ENCODE data around the gene HAUS7.

The HAUS7 gene

DNA sequence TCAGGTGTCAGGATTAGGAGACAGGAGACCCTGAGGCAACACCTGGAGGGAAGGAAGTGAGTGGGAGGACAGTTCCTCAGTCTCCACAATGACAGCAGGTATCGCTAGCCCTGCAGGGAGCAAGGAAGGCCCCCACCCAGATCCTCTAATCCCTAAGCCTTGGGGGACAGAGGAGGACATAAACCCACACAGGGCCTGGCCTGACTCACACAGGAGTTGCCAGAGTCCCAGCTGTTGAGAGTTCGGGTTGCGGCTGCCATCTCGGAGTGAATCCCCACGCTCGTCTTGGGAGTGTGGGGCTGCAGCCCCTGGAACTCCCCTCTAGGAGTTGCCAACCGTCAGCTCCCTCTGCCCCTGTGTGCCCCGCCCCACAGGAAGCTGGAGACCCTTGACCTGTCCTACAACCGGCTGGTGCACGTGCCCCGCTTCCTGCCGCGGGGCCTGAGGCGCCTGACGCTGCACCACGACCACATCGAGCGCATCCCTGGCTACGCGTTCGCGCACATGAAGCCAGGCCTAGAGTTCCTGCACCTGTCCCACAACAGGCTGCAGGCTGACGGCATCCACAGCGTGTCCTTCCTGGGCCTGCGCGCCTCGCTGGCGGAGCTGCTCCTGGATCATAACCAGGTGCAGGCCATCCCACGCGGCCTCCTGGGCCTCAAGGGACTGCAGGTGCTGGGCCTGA lies 15.2 kb upstream of the HAUS7 start:
- Histone ChIP-seq H2AFZ (ENCODE audit: low read length) (no peak overlapping the region), H3K4me2 (ENCODE audit: low read depth, low read length, poor library complexity, severe bottlenecking) (no peak overlapping the region), H3K36me3 (ENCODE audit: insufficient read depth, low read length) (no peaks in the 10 kb centered on the region), H3K9me3 (ENCODE audit: insufficient read depth, low read depth, low read length) (no peaks in the 10 kb centered on the region), H3K27me3 (ENCODE audit: insufficient read depth, low read length, poor library complexity, severe bottlenecking) (no peaks in the 10 kb centered on the region), H3K4me3 (ENCODE audit: low read length, poor library complexity, severe bottlenecking) (no peak overlapping the region), H3K9me2 (replicated peaks; ENCODE audit: low read depth, low read length) (no peaks in the 10 kb centered on the region), H3K79me2 (ENCODE audit: insufficient read depth, low read length) (no peaks in the 10 kb centered on the region), H3K4me1 (ENCODE audit: insufficient read depth, low read length, poor library complexity, severe bottlenecking) (no peaks in the 10 kb centered on the region), H3K9ac (ENCODE audit: low read depth, low read length, poor library complexity, severe bottlenecking) (no peak overlapping the region), H3F3A (ENCODE audit: low read depth) (no peaks in the 10 kb centered on the region), H4K20me1 (ENCODE audit: insufficient read depth, low read length, poor library complexity, severe bottlenecking) (no peaks in the 10 kb centered on the region)
- no peak for TF ChIP-seq EZH2phosphoT487 (IDR thresholded peaks at IDR 0.05; ENCODE audit: borderline replicate concordance)
- TF ChIP-seq, protein P1, sequence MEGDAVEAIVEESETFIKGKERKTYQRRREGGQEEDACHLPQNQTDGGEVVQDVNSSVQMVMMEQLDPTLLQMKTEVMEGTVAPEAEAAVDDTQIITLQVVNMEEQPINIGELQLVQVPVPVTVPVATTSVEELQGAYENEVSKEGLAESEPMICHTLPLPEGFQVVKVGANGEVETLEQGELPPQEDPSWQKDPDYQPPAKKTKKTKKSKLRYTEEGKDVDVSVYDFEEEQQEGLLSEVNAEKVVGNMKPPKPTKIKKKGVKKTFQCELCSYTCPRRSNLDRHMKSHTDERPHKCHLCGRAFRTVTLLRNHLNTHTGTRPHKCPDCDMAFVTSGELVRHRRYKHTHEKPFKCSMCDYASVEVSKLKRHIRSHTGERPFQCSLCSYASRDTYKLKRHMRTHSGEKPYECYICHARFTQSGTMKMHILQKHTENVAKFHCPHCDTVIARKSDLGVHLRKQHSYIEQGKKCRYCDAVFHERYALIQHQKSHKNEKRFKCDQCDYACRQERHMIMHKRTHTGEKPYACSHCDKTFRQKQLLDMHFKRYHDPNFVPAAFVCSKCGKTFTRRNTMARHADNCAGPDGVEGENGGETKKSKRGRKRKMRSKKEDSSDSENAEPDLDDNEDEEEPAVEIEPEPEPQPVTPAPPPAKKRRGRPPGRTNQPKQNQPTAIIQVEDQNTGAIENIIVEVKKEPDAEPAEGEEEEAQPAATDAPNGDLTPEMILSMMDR (conservative IDR thresholded peaks at IDR 0.05; ENCODE audit: low read length): no peak

DNA sequence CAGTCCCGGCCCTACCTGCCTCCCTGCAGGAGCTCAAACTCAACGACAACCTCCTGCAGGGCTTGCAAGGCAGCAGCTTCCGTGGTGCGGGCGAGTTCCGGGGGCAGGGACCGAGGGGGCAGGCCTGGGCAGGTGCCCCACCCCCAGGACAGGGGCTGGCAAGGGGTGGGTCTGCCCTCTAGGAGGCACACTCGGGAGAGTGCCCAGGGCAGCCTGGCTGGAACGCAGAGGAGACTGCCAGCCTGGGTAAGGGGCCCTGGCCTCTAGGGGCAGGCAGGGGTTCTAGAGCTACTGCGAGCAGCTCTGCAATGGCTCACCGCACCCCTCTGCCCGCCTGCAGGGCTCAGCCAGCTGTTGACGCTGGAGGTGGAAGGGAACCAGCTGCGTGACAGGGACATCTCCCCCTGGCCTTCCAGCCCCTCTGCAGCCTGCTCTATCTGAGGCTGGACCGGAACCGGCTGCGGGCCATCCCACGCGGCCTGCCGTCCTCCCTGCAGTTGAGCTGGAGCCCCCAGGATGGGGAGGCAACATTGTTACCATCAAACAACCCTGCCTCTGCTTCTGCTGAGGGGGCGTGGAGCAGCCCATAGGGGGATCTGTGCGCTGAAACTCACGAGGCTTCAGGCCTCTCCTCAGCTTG lies 12.1 kb upstream of the HAUS7 start:
- Histone ChIP-seq H3K4me1 (ENCODE audit: insufficient read depth, low read length, poor library complexity, severe bottlenecking) (no peaks in the 10 kb centered on the region), H3K27me3 (ENCODE audit: insufficient read depth, low read length, poor library complexity, severe bottlenecking) (no peaks in the 10 kb centered on the region), H3K79me2 (ENCODE audit: insufficient read depth, low read length) (no peaks in the 10 kb centered on the region), H2AFZ (ENCODE audit: low read length) (no peak overlapping the region), H3K4me3 (ENCODE audit: low read length, poor library complexity, severe bottlenecking) (no peak overlapping the region), H3K9ac (ENCODE audit: low read depth, low read length, poor library complexity, severe bottlenecking) (no peak overlapping the region), H3K9me3 (ENCODE audit: insufficient read depth, low read depth, low read length) (no peaks in the 10 kb centered on the region), H3K4me2 (ENCODE audit: low read depth, low read length, poor library complexity, severe bottlenecking) (no peak overlapping the region), H3K9me2 (replicated peaks; ENCODE audit: low read depth, low read length) (no peaks in the 10 kb centered on the region), H3F3A (ENCODE audit: low read depth) (no peaks in the 10 kb centered on the region), H4K20me1 (ENCODE audit: insufficient read depth, low read length, poor library complexity, severe bottlenecking) (no peaks in the 10 kb centered on the region), H3K36me3 (ENCODE audit: insufficient read depth, low read length) (no peaks in the 10 kb centered on the region)
- TF ChIP-seq, protein P1 (conservative IDR thresholded peaks at IDR 0.05; ENCODE audit: low read length): no peak
- TF ChIP-seq EZH2phosphoT487 (IDR thresholded peaks at IDR 0.05; ENCODE audit: borderline replicate concordance): no peak

DNA sequence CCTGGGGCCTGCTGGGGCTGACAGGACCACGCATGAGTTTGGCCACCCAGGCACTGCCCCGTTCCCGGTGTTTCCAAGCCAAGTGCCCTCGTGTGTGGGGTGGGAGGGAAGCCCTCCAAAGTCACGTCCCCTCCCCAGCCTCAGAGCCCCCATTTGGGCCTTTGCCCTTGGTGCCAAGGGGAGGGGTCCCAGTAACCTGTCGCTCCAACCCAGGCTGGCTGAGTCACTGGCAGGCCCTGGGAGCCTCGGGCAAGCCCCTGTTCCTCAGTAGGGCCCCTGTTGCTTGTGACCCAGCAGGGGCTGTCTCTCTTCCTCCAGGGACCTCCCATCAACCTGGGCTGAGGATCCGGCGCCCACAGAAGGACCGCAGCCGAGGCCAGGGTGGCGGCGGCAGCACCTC lies 10.7 kb upstream of the HAUS7 start:
- H3K4me3 ChIP-seq (ENCODE audit: low read length, poor library complexity, severe bottlenecking): no peak overlapping the region
- no peak overlapping the region for H2AFZ ChIP-seq (ENCODE audit: low read length)
- no peaks in the 10 kb centered on the region for H3K79me2 ChIP-seq (ENCODE audit: insufficient read depth, low read length)
- no peak overlapping the region for H3K4me2 ChIP-seq (ENCODE audit: low read depth, low read length, poor library complexity, severe bottlenecking)
- no peak overlapping the region for H3K9ac ChIP-seq (ENCODE audit: low read depth, low read length, poor library complexity, severe bottlenecking)
- TF ChIP-seq, protein P1 (conservative IDR thresholded peaks at IDR 0.05; ENCODE audit: low read length): no peak
- TF ChIP-seq EZH2phosphoT487 (IDR thresholded peaks at IDR 0.05; ENCODE audit: borderline replicate concordance): no peak
- H3K4me1 ChIP-seq (ENCODE audit: insufficient read depth, low read length, poor library complexity, severe bottlenecking): no peaks in the 10 kb centered on the region
- no peaks in the 10 kb centered on the region for H3K27me3 ChIP-seq (ENCODE audit: insufficient read depth, low read length, poor library complexity, severe bottlenecking)
- no peaks in the 10 kb centered on the region for H3F3A ChIP-seq (ENCODE audit: low read depth)
- no peaks in the 10 kb centered on the region for H3K9me3 ChIP-seq (ENCODE audit: insufficient read depth, low read depth, low read length)
- H3K36me3 ChIP-seq (ENCODE audit: insufficient read depth, low read length): no peaks in the 10 kb centered on the region
- H4K20me1 ChIP-seq (ENCODE audit: insufficient read depth, low read length, poor library complexity, severe bottlenecking): no peaks in the 10 kb centered on the region
- no peaks in the 10 kb centered on the region for H3K9me2 ChIP-seq (replicated peaks; ENCODE audit: low read depth, low read length)

Data from Loucy (cell line).